ENCODE results near the gene C6orf141. TPM values are rescaled to one million over a fixed set of nuclear protein-coding genes. Genes with fewer than 3 reads are reported as not detected.

The C6orf141 gene
- polyA plus RNA-seq, 1 experiment: not detected

DNA sequence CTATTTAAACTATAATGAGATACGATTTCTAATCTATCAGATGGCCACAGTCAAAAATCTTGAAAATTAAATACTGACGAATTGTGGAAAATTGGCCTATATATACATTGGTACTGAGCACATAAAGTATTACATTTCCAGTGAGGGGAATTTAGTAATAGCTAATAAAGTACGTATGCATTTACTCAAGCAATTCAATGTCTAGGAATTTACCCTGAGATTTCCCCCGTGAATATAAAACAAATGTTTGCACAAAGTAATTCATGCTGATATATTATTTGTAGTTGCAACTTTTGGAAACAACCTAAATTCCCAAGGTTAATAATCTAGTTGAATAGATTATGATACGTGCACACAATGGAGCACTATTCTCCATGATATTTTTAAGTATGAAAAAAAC is 14.7 kb upstream of the C6orf141 start:
- ChIA-PET POLR2A (no interaction called here), CTCF (interaction anchor here (0.6 to 8.7 kb wide), 2 partner anchors 37 to 72 kb away, joined by 5 to 283 read pairs; no protein-coding TSS in a partner anchor)
- H3K4me3 ChIP-seq (ENCODE audit: low read depth, low read length): no peak overlapping the region
- TF ChIP-seq CTCF (IDR thresholded peaks at IDR 0.05; ENCODE audit: low read depth, low read length): no peak
- no peak for DNase-seq (ENCODE audit: low read depth, low spot score)
- H3K27ac ChIP-seq (ENCODE audit: low read depth, low read length): no peak overlapping the region
- no peaks in the 10 kb centered on the region for H3K9me3 ChIP-seq (ENCODE audit: control insufficient read depth, insufficient read depth, low read length)
- H3K27me3 ChIP-seq (ENCODE audit: control insufficient read depth, insufficient read depth, low read length): no peaks in the 10 kb centered on the region

GRCh38 chr6:49539102-49539501 is 11.4 kb upstream of the C6orf141 start:
- no peak overlapping the region for H3K27ac ChIP-seq (ENCODE audit: low read depth, low read length)
- ChIA-PET POLR2A (no interaction called here), CTCF (interaction anchor here (3.0 kb wide), 1 partner anchor 68 kb away, joined by 16 read pairs; no protein-coding TSS in a partner anchor)
- H3K27me3 ChIP-seq (ENCODE audit: control insufficient read depth, insufficient read depth, low read length): no peaks in the 10 kb centered on the region
- H3K4me3 ChIP-seq (ENCODE audit: low read depth, low read length): no peak overlapping the region
- no peaks in the 10 kb centered on the region for H3K9me3 ChIP-seq (ENCODE audit: control insufficient read depth, insufficient read depth, low read length)
- DNase-seq (ENCODE audit: low read depth, low spot score): no peak
- TF ChIP-seq CTCF (IDR thresholded peaks at IDR 0.05; ENCODE audit: low read depth, low read length): no peak

GRCh38 chr6:49540614-49541013 is 9.9 kb upstream of the C6orf141 start:
- CTCF ChIA-PET: interaction anchor here (1.5 to 14.7 kb wide), 3 partner anchors 7 to 66 kb away, joined by 7 to 177 read pairs (median 16); partner anchors contain the start of gene C6orf141
- H3K27ac ChIP-seq (ENCODE audit: low read depth, low read length): no peak overlapping the region

GRCh38 chr6:49541210-49541724 is 9.2 kb upstream of the C6orf141 start:
- CTCF ChIA-PET: interaction anchor here (1.5 to 14.7 kb wide), 3 partner anchors 8 to 66 kb away, joined by 7 to 177 read pairs (median 16); partner anchors contain the start of gene C6orf141
- no peaks in the 10 kb centered on the region for H3K27me3 ChIP-seq (ENCODE audit: control insufficient read depth, insufficient read depth, low read length)
- no peak overlapping the region for H3K27ac ChIP-seq (ENCODE audit: low read depth, low read length)
- no peaks in the 10 kb centered on the region for H3K9me3 ChIP-seq (ENCODE audit: control insufficient read depth, insufficient read depth, low read length)
- H3K4me3 ChIP-seq (ENCODE audit: low read depth, low read length): no peak overlapping the region
- DNase-seq (ENCODE audit: low read depth, low spot score): peak; percentile 18
- no peak for TF ChIP-seq CTCF (IDR thresholded peaks at IDR 0.05; ENCODE audit: low read depth, low read length)
- POLR2A ChIA-PET: no interaction called here

More at GRCh38 chr6:49540614-49541013, 9.9 kb upstream of the C6orf141 start:
- Histone ChIP-seq H3K27me3 (ENCODE audit: control insufficient read depth, insufficient read depth, low read length) (no peaks in the 10 kb centered on the region), H3K4me3 (ENCODE audit: low read depth, low read length) (no peak overlapping the region), H3K9me3 (ENCODE audit: control insufficient read depth, insufficient read depth, low read length) (no peaks in the 10 kb centered on the region)
- no peak for TF ChIP-seq CTCF (IDR thresholded peaks at IDR 0.05; ENCODE audit: low read depth, low read length)
- DNase-seq (ENCODE audit: low read depth, low spot score): no peak
- POLR2A ChIA-PET: no interaction called here

DNA sequence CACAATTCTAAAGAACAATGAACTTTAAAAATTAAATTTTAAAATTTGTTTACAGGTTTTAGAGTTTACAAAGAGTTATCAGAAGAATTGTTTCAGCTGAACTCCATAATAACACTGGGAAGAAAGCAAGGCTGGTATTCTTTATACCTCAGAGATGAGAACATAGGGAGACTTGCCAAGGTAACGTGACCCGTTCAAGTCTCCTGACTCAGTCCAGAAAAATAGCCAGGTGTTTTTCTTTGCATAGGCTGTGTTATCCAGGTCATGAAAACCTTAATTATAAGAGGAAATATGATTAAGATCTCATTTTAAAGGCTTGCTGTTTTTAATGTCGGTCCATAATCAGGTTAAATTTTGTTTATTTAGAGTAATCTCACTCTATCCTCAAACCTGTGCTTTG is 8.5 kb upstream of the C6orf141 start:
- TF ChIP-seq CTCF (IDR thresholded peaks at IDR 0.05; ENCODE audit: low read depth, low read length): no peak
- no peak for DNase-seq (ENCODE audit: low read depth, low spot score)
- Histone ChIP-seq H3K27me3 (ENCODE audit: control insufficient read depth, insufficient read depth, low read length) (no peaks in the 10 kb centered on the region), H3K27ac (ENCODE audit: low read depth, low read length) (no peak overlapping the region), H3K4me3 (ENCODE audit: low read depth, low read length) (no peak overlapping the region), H3K9me3 (ENCODE audit: control insufficient read depth, insufficient read depth, low read length) (no peaks in the 10 kb centered on the region)
- CTCF ChIA-PET: interaction anchor here (0.7 to 14.7 kb wide), 4 partner anchors 9 to 548 kb away, joined by 3 to 177 read pairs (median 12); partner anchors contain the start of gene C6orf141
- POLR2A ChIA-PET: no interaction called here

All from AG04450 (cell line).